BJ (cell line): Measurements from ENCODE around the gene BAD. TPM values are rescaled to one million over a fixed set of nuclear protein-coding genes. Genes with fewer than 3 reads are reported as not detected.
"Not testable (repeated sequence)": the region's sequence is repeated elsewhere in the genome, so short reads cannot be mapped to it uniquely, and the experiment has no call there.

Source experiments
- CTCF ChIA-PET: fragments of 350-600 bp; formaldehyde crosslinking; extraction: SDS; loops from one replicate; lab custom pipeline; 2021; ENCODE audit warnings: antibody characterized with exemption, inconsistent platforms; lab: Yijun Ruan, JAX
- POLR2A ChIA-PET: fragments of 300-600 bp; sonication (Branson Sonifier 250); formaldehyde crosslinking; extraction: SDS; loops from one replicate; lab custom pipeline; 2021; ENCODE audit warnings: antibody characterized with exemption; lab: Charles Lee
- DNase-seq: peaks from one replicate; pipeline ENCODE4 v3.0.0-alpha.2; 2011; ENCODE audit warnings: low read depth
- H3K27me3 ChIP-seq: 2 replicates; pipeline ENCODE4 v1.6.0; 2011; ENCODE audit warnings: low read length; ENCODE audit not compliant: control insufficient read depth, insufficient read depth
- H3K36me3 ChIP-seq: 2 replicates; pipeline ENCODE4 v1.5.1; 2011; ENCODE audit warnings: low read length; ENCODE audit not compliant: control insufficient read depth, insufficient read depth
- H3K4me3 ChIP-seq: 2 replicates; pipeline ENCODE4 v1.5.1; 2011; ENCODE audit warnings: low read depth, mild to moderate bottlenecking, control low read depth, low read length
- polyA plus RNA-seq: library from polyadenylated mRNA; depleted of rRNA; stranded (reverse); fragments of >200 nt; gene quantifications from 2 replicates; pipeline ENCODE4 v1.2.3, GENCODE V29; 2011
- TF ChIP-seq, protein P1 (sequence below): IDR thresholded peaks from 2 replicates; pipeline ENCODE4 v1.5.1; 2011; ENCODE audit warnings: low read depth, mild to moderate bottlenecking, control low read depth, inconsistent platforms, low read length, moderate library complexity; ENCODE audit not compliant: insufficient read depth

Gene BAD
- polyA plus RNA-seq, 1 experiment: 85.3 TPM

DNA sequence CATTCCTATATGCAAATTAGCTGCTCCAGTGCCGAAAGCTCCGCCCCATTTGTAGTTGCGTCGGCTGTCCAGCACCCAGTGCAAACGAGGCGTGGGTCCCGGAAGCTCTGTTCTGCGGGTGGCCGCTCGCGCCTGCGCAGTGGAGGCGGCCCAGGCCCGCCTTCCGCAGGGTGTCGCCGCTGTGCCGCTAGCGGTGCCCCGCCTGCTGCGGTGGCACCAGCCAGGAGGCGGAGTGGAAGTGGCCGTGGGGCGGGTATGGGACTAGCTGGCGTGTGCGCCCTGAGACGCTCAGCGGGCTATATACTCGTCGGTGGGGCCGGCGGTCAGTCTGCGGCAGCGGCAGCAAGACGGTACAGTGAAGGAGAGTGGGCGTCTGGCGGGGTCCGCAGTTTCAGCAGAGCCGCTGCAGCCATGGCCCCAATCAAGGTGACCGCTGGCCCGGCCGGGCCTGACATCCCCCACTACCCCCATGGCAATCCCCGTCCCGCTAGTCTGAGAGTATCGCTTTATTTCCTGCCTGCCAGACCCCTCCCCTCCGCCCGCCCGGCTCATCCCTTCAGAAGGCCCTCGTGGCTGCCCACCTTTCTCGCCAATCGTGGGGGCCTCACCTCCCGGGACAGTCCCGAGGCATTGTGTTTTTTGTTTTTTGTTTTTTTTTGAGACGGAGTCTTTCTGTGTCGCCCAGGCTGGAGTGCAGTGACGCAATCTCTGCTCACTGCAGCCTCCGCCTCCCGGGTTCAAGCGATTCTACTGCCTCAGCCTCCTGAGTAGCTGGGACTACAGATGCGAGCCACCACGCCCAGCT is 33.7 kb upstream of the BAD start, which contains the start of gene PRDX5:
PRDX5 (plus strand) TSS at position 161 of the 805 bp plus-strand sequence; CDS start at position 256, 95 bp downstream.
- Histone ChIP-seq H3K36me3 (peaks cover 22% of the 10 kb centered on the region), H3K27me3 (no peaks in the 10 kb centered on the region), H3K4me3 (peak within 1 kb of the TSS; percentile 98)
- DNase-seq: peak; percentile 79
- ChIA-PET POLR2A (interaction anchor here (0.6 to 1.1 kb wide), 5 partner anchors 13 to 1666 kb away, joined by 3 to 6 read pairs (median 3); partner anchors contain the start of genes ESRRA, FKBP2, NUDT22 and TRPT1), CTCF (interaction anchor here (1.2 to 6.3 kb wide), 9 partner anchors 12 to 114 kb away, joined by 3 to 41 read pairs (median 6); partner anchors contain the start of genes ESRRA, NUDT22 and TRPT1)
- TF ChIP-seq, protein P1, sequence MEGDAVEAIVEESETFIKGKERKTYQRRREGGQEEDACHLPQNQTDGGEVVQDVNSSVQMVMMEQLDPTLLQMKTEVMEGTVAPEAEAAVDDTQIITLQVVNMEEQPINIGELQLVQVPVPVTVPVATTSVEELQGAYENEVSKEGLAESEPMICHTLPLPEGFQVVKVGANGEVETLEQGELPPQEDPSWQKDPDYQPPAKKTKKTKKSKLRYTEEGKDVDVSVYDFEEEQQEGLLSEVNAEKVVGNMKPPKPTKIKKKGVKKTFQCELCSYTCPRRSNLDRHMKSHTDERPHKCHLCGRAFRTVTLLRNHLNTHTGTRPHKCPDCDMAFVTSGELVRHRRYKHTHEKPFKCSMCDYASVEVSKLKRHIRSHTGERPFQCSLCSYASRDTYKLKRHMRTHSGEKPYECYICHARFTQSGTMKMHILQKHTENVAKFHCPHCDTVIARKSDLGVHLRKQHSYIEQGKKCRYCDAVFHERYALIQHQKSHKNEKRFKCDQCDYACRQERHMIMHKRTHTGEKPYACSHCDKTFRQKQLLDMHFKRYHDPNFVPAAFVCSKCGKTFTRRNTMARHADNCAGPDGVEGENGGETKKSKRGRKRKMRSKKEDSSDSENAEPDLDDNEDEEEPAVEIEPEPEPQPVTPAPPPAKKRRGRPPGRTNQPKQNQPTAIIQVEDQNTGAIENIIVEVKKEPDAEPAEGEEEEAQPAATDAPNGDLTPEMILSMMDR: peak; percentile 27; the same call in 1 of the 2 replicates

DNA sequence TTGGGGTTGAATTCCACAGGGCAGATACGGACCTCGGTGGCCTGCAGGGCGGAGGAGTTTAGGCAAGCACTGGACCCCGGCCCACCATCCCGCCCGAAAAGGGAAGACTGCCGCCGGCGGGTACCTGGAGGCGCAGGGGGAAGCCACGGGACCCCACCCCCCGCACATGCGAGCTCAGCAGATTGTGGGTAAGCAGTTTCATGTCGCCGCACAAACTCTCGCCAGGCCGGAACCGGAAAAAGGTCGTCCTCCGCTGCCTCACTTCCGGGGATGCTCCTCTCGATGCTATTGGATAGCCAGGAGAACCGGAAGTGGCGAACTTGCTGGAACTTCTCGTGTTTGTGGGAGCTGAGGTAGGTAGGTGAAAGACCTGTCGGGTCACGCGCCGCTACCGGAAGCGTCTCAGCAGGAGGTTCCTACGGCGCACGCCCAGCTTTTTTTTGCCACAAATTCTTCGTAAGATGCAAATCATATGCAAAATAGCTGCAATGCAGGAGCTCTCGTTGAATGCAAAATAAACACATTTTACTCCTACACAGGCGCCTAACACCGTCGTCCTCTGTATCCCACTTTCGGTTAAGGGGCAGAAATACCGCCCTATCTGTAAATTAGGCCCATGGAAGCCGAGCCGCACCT is 33.0 kb upstream of the BAD start, which contains the start of gene TRMT112:
TRMT112 (minus strand) TSS at position 235 of the 636 bp plus-strand sequence; CDS start at position 202, 33 bp downstream.
- ChIA-PET CTCF (interaction anchor here (1.2 to 6.3 kb wide), 10 partner anchors 11 to 113 kb away, joined by 3 to 41 read pairs (median 6); partner anchors contain the start of genes ESRRA, NUDT22 and TRPT1), POLR2A (interaction anchor here (0.6 to 1.1 kb wide), 5 partner anchors 12 to 1666 kb away, joined by 3 to 6 read pairs (median 3); partner anchors contain the start of genes ESRRA, FKBP2, NUDT22 and TRPT1)
- H3K4me3 ChIP-seq: peak within 1 kb of the TSS; percentile 98
- peak; percentile 86 for DNase-seq
- peaks cover 17% of the 10 kb centered on the region for H3K36me3 ChIP-seq
- no peaks in the 10 kb centered on the region for H3K27me3 ChIP-seq
- TF ChIP-seq, protein P1: no peak

DNA sequence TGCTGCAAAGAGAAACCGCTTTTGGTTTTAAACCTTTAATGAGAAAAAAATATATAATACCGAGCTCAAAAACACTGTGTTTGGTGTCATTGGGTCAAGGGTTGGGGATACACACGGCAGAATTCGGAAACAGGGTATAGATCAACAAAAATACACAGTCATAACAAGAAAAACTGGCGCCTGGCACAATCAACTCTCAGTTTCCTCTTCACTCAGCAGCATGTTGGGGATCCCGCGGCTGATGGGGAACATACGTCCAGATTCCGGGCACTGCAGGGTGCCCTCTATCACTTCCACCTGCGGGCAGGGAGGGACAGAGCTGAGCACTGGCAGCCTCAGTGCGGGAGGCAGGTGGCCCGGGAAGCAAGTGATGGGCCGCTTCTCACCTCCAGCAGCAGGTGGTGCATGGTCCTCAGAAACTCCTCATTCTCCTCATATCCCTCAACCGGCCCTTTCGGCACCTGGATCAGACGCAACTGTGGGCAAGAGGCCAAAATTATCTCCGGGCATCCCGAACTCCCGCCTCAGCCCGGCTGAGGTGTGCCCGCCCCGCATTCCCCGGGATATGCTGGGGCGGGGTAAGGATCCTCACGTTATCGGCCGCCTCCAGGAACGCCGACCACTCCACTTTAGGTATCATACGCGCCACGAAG is 32.3 kb upstream of the BAD start:
- TF ChIP-seq, protein P1: no peak
- ChIA-PET POLR2A (no interaction called here), CTCF (interaction anchor here (1.0 to 6.3 kb wide), 10 partner anchors 11 to 91 kb away, joined by 3 to 41 read pairs (median 5); partner anchors contain the start of genes ESRRA, NUDT22 and TRPT1)
- no peak for DNase-seq
- Histone ChIP-seq H3K27me3 (no peaks in the 10 kb centered on the region), H3K4me3 (peak overlapping the region; percentile 98), H3K36me3 (peaks cover 13% of the 10 kb centered on the region)

DNA sequence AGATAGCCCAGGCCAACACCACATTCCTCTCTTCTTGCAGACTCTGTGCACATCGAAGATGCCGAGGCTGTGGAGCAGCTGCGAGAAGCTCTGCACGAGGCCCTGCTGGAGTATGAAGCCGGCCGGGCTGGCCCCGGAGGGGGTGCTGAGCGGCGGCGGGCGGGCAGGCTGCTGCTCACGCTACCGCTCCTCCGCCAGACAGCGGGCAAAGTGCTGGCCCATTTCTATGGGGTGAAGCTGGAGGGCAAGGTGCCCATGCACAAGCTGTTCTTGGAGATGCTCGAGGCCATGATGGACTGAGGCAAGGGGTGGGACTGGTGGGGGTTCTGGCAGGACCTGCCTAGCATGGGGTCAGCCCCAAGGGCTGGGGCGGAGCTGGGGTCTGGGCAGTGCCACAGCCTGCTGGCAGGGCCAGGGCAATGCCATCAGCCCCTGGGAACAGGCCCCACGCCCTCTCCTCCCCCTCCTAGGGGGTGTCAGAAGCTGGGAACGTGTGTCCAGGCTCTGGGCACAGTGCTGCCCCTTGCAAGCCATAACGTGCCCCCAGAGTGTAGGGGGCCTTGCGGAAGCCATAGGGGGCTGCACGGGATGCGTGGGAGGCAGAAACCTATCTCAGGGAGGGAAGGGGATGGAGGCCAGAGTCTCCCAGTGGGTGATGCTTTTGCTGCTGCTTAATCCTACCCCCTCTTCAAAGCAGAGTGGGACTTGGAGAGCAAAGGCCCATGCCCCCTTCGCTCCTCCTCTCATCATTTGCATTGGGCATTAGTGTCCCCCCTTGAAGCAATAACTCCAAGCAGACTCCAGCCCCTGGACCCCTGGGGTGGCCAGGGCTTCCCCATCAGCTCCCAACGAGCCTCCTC is 31.4 kb upstream of the BAD start:
- CTCF ChIA-PET: interaction anchor here (1.0 to 6.3 kb wide), 4 partner anchors 10 to 38 kb away, joined by 4 to 41 read pairs (median 12); partner anchors contain the start of gene ESRRA
- POLR2A ChIA-PET, DNase-seq: not testable (repeated sequence)

More for the DNA sequence above, 31.4 kb upstream of the BAD start:
- H3K36me3 ChIP-seq: peaks cover 11% of the 10 kb centered on the region
- not testable (repeated sequence) for H3K27me3 ChIP-seq, H3K4me3 ChIP-seq
